BLaER1 treated with 17β-estradiol and CSF1 and Interleukin-3, amounts not matched to agents 10 nM and 100 nM (cell line): ENCODE measurements around the gene C1QTNF1.

Experiments used
- H3K27ac ChIP-seq, 11 experiments: shearing (Covaris generic); formaldehyde crosslinking; 2 replicates each; pipeline ENCODE4 v1.8.1; 2022
- H3K27me3 ChIP-seq, 11 experiments: shearing (Covaris generic); formaldehyde crosslinking; 2 replicates each; pipeline ENCODE4 v1.8.1; 2022
- H3K36me3 ChIP-seq, 11 experiments: shearing (Covaris generic); formaldehyde crosslinking; 2 replicates each; pipeline ENCODE4 v1.8.1; 2022
- H3K4me1 ChIP-seq, 10 experiments: shearing (Covaris generic); formaldehyde crosslinking; 2 replicates each; pipeline ENCODE4 v1.8.1; 2022
- H3K4me2 ChIP-seq, 11 experiments: shearing (Covaris generic); formaldehyde crosslinking; 2 replicates each; pipeline ENCODE4 v1.8.1; 2022
- H3K4me3 ChIP-seq, 10 experiments: shearing (Covaris generic); formaldehyde crosslinking; 2 replicates each; pipeline ENCODE4 v1.8.1; 2022
- H3K9ac ChIP-seq, 11 experiments: shearing (Covaris generic); formaldehyde crosslinking; 2 replicates each; pipeline ENCODE4 v1.8.1; 2022
- H3K9me3 ChIP-seq, 11 experiments: shearing (Covaris generic); formaldehyde crosslinking; replicated peaks in 1 of 11; 2 replicates each; pipeline ENCODE4 v1.8.1; 2022
- H4K20me1 ChIP-seq, 11 experiments: shearing (Covaris generic); formaldehyde crosslinking; 2 replicates each; pipeline ENCODE4 v1.8.1; 2022
- Cebpa-rat ChIP-seq, 11 experiments: shearing (Covaris generic); IDR thresholded peaks; 2 replicates each; pipeline ENCODE4 v1.8.1; 2022

C1QTNF1 gene

DNA sequence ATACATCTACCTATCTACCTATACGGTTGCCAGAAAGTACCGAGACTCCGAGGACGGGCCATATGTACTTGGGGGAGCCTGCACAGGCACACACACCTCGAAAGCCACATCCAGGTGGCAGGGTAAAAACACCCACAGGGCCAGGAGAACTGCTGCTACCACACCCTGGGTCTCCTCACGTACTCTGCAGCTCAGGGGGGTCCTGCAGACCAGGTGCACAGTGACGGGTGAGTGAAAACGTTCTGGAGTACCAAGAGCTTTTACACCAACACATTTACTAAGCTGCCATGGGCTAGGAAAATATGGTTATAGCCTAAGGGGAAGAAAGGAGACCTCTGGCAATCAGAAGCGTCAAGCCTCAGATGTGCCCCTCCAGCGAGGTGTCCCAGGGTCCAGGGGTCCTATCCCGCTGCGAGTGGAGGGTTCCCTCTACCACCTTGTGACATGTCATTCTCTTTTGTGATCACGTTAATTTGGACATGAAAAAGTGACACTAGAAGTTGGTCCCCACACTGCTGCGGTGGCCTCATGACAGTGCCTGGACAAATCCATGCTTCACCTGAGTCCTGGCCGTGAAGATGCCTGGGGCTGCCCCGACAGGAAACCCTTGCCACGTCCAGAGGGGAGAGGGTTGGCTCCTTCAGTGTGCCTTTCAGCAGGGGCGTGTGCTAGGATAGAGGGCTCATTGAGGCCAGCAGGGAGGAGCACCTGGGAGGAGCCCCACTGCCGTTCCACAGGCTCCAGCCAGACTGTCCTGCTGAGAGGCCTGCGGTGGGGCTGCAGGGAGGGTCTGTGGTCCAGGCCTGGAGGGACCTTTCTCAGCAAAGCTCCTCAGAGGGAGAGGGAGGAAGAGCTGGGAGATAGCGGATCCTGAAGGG, 16.2 kb upstream of the C1QTNF1 start:
- H3K9ac ChIP-seq = peak overlapping the region; percentile 95 to 99 (median 97)

DNA sequence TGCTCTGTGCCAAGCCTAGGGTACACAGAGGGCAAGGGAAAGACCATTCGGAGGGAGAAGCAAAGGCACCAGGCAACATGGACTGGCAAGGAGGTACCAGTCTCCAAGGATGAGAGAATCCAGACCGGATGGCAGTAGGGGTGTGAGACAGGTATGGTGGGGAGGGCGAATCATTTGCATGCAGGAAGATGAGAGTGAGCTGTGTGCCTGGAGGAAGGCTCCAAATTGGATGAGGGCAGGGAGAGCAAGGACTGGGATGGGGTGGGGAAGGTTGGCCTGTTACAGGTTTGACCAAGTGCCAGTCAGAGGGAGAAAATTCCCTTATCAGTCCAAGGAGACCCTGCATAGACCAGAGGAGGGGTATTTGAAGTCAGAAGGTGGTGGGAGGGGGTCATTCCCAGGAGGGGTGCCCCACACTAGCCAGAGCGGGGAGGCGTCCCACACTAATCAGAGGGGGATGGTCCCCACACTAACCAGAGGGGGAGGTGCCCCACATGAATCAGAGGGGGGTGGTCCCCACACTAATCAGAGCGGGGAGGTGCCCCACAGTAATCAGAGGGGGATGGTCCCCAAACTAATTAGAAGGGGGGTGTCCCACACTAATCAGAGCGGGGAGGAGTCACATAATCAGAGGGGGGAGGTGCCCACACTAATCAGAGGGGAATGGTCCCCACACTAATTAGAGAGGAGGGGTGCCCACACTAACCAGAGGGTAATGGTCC, 15.1 kb upstream of the C1QTNF1 start:
- peak overlapping the region; percentile 93 to 100 (median 97) for H3K4me2 ChIP-seq
- H3K9me3 ChIP-seq = peaks cover 5 to 17% (median 13%) of the 10 kb centered on the region in 11 experiments; a peak in 21 of 22 replicates
- H3K4me3 ChIP-seq = peak overlapping the region; percentile 86 to 97 (median 92)
- peak overlapping the region; percentile 88 to 98 (median 94) for H3K27ac ChIP-seq
- no peak for TF ChIP-seq Cebpa-rat (IDR thresholded peaks at IDR 0.05)
- H3K36me3 ChIP-seq = peaks cover 8 to 29% (median 15%) of the 10 kb centered on the region in 11 experiments; a peak in 17 of 22 replicates
- H3K27me3 ChIP-seq = no peaks in the 10 kb centered on the region
- H4K20me1 ChIP-seq = peaks cover 32 to 44% (median 42%) of the 10 kb centered on the region in 11 experiments; a peak in 21 of 22 replicates
- peak overlapping the region; percentile 95 to 99 (median 97) for H3K9ac ChIP-seq
- H3K4me1 ChIP-seq = peaks cover 49 to 61% (median 50%) of the 10 kb centered on the region in 10 experiments

More for the DNA sequence above, 16.2 kb upstream of the C1QTNF1 start:
- peaks cover 42 to 53% (median 51%) of the 10 kb centered on the region in 11 experiments; a peak in 21 of 22 replicates for H4K20me1 ChIP-seq
- H3K4me3 ChIP-seq = peak overlapping the region; percentile 86 to 97 (median 92); a peak in 16 of 20 replicates
- peaks cover 14 to 39% (median 24%) of the 10 kb centered on the region in 11 experiments for H3K36me3 ChIP-seq
- no peaks in the 10 kb centered on the region for H3K27me3 ChIP-seq
- peak overlapping the region in 8 of 11 experiments; percentile 3 to 98 (median 92); a peak in 5 of 22 replicates for H3K27ac ChIP-seq
- peaks cover 0 to 6% (median 2%) of the 10 kb centered on the region in 11 experiments; a peak in 11 of 22 replicates for H3K9me3 ChIP-seq
- peaks cover 49 to 61% (median 51%) of the 10 kb centered on the region in 10 experiments for H3K4me1 ChIP-seq
- TF ChIP-seq Cebpa-rat (IDR thresholded peaks at IDR 0.05) = no peak
- peak overlapping the region; percentile 93 to 100 (median 97) for H3K4me2 ChIP-seq

DNA sequence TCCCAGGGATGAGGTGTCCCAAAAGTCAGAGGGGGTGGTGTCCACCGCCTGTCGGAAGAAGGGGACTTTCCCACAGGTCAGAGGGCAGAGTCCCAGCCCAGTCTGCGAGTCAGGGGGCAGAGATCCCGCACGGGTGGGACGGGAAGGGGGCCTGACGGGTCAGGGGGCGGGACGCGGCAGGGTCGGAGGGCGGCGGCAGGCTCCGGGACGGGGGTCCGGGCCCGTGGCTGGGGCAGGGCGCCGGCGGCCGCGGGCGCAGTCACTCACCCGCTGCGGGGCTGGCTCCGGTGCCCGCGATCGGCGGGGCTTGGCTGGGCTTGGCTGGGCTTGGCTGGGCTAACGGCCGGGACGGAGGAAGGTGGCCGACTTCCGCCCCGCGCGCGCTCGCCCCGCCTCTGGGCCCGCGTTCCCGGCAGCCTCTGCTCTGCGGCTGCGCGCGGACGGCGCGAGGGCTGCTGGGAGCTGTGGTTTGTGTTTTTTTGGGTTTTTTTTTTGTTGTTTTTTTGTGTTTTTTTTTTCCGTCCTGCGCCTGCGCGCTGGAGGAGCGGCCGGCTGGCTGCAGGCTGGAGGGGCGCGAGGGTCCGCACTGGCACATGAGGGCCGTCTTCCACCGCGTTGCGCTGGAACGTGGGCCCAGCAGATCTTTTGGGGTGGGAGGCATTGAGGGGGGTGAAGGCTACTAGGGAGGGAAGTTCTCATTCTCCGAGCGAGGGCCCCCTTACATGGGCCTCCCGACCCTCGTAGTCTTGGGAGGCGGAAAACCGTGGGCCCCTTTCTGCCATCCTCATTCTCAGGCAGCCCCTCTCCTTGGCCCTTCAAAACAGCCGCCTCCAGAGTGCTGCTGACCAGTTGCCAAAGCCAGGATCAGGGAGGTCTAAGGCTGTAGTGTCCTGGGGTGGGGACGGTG, 14.3 kb upstream of the C1QTNF1 start, which contains the start of gene CANT1:
Gene CANT1 (minus strand): TSS at position 368 of the 907 bp plus-strand sequence. CDS start 12,142 bp downstream, outside the sequence.
- Histone ChIP-seq H3K4me1 (peaks cover 49 to 61% (median 50%) of the 10 kb centered on the region in 10 experiments), H3K27ac (peak within 1 kb of the TSS; percentile 88 to 98 (median 94))

DNA sequence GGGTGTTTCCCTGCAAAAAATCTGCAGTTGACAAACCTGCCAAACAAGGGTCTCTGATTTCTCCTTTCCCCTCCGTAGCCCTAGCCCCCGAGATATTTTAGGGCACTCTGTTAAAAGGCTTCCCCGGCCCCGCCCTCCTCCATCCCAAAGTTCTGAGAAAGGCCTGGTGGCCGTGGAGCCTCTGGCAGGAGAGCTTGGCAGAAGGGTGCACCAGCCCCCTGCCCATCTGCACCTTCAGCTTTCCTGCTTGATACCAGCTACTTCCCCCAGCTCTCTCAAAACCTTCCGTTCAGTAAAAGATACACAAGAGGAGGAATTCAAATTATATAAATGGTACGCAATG, 13.7 kb upstream of the C1QTNF1 start:
- no peaks in the 10 kb centered on the region for H3K27me3 ChIP-seq
- peak overlapping the region; percentile 88 to 98 (median 94) for H3K27ac ChIP-seq
- peak overlapping the region; percentile 86 to 97 (median 92) for H3K4me3 ChIP-seq

More for the DNA sequence above, 14.3 kb upstream of the C1QTNF1 start, which contains the start of gene CANT1:
- Histone ChIP-seq H3K36me3 (peaks cover 8 to 29% (median 15%) of the 10 kb centered on the region in 11 experiments; a peak in 17 of 22 replicates), H3K4me2 (peak within 1 kb of the TSS; percentile 93 to 100 (median 97)), H4K20me1 (peaks cover 32 to 44% (median 42%) of the 10 kb centered on the region in 11 experiments; a peak in 21 of 22 replicates), H3K9ac (peak within 1 kb of the TSS; percentile 95 to 99 (median 97)), H3K27me3 (no peaks in the 10 kb centered on the region), H3K9me3 (peaks cover 14 to 25% (median 21%) of the 10 kb centered on the region in 11 experiments; a peak in 21 of 22 replicates), H3K4me3 (peak within 1 kb of the TSS; percentile 86 to 97 (median 92))
- TF ChIP-seq Cebpa-rat (IDR thresholded peaks at IDR 0.05) = no peak

DNA sequence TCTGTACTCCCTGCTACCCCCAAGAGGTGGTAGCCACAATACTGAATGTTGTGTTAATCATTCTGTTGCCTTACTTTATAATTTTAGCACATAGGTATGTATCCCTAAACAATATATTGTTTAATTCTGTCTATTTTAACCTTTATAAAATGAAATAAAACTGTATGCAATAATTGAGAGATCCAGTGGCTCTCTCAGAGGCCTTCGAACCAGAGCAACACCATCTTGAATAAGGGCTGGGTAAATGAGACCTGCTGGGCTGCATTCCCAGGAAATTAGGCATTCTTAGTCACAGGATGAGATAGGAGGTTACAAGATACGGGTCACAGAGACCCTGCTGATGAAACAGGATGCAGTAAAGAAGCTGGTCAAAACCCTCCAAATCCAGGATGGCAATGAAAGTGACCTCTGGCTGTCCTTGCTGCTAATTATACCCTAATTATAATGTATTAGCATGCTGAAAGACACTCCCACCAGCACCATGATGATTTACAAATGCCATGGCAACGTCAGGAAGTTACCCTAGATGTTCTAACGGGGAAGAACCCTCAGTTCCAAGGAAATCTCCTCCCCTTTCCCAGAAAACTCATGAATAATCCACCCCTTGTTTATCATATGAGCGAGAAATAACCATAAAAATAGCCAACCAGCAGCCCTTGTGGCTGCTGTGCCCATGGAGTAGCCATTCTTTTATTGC, 12.4 kb upstream of the C1QTNF1 start:
- Histone ChIP-seq H3K4me1 (peaks cover 33 to 45% (median 34%) of the 10 kb centered on the region in 10 experiments), H3K9ac (no peak overlapping the region), H3K27ac (no peak overlapping the region), H3K4me3 (no peak overlapping the region), H4K20me1 (peaks cover 16 to 28% (median 25%) of the 10 kb centered on the region in 11 experiments; a peak in 20 of 22 replicates), H3K4me2 (peak overlapping the region in 3 of 11 experiments; percentile 11 to 53 (median 17); a peak in 4 of 22 replicates), H3K9me3 (peaks cover 29 to 44% (median 37%) of the 10 kb centered on the region in 11 experiments), H3K27me3 (no peaks in the 10 kb centered on the region), H3K36me3 (peaks cover 8 to 17% (median 12%) of the 10 kb centered on the region in 11 experiments; a peak in 16 of 22 replicates)
- TF ChIP-seq Cebpa-rat (IDR thresholded peaks at IDR 0.05) = no peak

More for the DNA sequence above, 13.7 kb upstream of the C1QTNF1 start:
- H3K4me2 ChIP-seq = peak overlapping the region; percentile 89 to 100 (median 97)
- peaks cover 8 to 27% (median 15%) of the 10 kb centered on the region in 11 experiments; a peak in 17 of 22 replicates for H3K36me3 ChIP-seq
- no peak for TF ChIP-seq Cebpa-rat (IDR thresholded peaks at IDR 0.05)
- H3K9me3 ChIP-seq = peaks cover 19 to 31% (median 27%) of the 10 kb centered on the region in 11 experiments
- H3K9ac ChIP-seq = peak overlapping the region; percentile 95 to 99 (median 97)
- H3K4me1 ChIP-seq = peaks cover 46 to 58% (median 47%) of the 10 kb centered on the region in 10 experiments
- H4K20me1 ChIP-seq = peaks cover 29 to 41% (median 39%) of the 10 kb centered on the region in 11 experiments; a peak in 21 of 22 replicates

DNA sequence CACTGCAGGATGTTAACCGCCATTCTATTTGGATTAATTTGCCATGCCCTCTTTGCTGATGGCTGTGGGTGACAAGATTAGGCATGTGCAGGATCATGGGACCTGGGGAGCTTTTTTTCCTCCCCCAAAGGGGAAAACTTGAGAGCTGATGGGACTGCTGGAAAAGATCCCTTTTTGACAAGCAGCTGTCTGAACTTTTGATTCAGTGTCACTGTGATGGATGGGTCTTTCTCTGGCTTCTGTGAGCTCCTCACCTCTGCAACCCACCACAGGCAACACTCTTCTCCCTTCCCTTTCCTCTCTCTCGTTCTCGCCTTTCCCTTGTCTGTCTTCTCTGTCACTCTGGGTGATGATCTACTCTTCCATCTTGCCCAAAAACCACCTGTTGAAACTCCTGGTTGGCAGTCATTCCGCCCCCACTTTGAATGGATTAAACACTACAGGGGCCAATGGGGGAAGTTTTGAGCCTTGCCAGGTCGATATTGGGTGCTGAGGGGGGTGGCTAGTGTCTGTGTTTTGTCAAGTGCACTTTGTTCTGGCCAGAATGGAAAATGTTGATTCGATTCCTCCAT, 11.3 kb upstream of the C1QTNF1 start:
- Histone ChIP-seq H3K4me2 (no peak overlapping the region), H4K20me1 (peaks cover 6 to 17% (median 15%) of the 10 kb centered on the region in 11 experiments; a peak in 20 of 22 replicates), H3K4me3 (no peak overlapping the region), H3K4me1 (peaks cover 23 to 34% (median 24%) of the 10 kb centered on the region in 10 experiments), H3K9me3 (peaks cover 29 to 47% (median 38%) of the 10 kb centered on the region in 11 experiments), H3K36me3 (peaks cover 1 to 7% (median 5%) of the 10 kb centered on the region in 11 experiments; a peak in 13 of 22 replicates), H3K27ac (no peak overlapping the region), H3K9ac (no peak overlapping the region), H3K27me3 (no peaks in the 10 kb centered on the region)
- no peak for TF ChIP-seq Cebpa-rat (IDR thresholded peaks at IDR 0.05)
